HG02763 (cell line): ENCODE results near the gene FAM20C.
"Not testable (repeated sequence)": the region's sequence is repeated elsewhere in the genome, so short reads cannot be mapped to it uniquely, and the experiment has no call there.

Source experiments
- ATAC-seq: cut with Tn5 transposase; IDR thresholded peaks from one replicate; pipeline ENCODE4 v1.9.1; 2021; ENCODE audit warnings: mild to moderate bottlenecking, moderate library complexity; ENCODE audit not compliant: unreplicated experiment

The FAM20C gene

DNA sequence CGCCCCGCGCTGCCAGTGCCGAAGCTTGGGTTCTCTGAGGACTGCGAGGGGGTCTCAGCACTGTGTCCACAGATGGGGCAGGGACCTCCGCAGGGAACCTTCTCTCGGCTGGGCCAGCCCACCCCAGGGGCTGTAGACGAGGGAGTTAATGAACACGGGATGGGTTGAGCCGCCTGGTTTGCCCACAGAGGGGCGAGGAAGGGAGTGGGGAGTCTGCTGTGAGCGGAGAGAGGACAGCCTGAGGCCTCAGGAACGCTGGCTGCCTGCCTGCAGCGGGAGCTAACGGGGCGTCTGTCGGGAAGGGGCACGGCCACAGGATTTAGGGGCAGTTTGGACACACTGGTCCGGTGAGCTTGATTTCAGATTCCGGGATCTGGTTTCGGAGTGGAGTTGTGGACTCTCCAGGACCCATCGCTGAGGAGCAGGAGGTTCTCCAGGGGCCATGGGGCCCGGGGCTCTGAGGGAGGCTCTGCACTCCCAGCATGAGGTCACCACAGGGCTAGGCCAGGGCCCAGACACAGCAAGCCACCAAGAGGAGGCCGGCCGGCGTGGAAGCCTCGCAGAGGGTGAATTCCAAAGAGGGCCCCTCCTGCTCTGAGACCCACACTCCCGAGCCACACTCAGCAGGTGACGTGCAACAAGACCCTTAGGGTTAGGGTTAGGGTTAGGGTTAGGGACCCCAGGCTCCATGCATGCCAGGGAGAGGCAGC lies 19.0 kb upstream of the FAM20C start:
- ATAC-seq, result no peak

DNA sequence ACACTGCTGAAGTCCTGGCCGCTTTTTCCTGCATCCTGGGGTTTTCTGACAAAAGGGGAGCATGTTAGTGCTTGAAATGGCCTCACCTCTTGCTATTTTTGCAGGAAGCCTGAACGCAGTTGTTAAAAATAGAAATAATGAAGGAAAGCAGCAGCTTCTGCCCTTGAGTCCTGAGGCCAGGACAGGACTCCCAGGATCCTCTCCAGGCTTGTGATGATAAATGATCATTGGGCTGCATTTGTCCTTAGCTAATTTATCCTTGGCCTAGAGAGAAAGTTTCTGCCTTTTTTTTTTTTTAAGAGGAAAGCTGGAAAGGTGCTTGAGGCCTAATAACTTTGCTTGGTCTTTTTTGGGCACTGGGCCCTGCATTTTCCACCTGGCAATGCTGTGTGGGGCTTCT lies 17.7 kb upstream of the FAM20C start:
- ATAC-seq, result no peak

DNA sequence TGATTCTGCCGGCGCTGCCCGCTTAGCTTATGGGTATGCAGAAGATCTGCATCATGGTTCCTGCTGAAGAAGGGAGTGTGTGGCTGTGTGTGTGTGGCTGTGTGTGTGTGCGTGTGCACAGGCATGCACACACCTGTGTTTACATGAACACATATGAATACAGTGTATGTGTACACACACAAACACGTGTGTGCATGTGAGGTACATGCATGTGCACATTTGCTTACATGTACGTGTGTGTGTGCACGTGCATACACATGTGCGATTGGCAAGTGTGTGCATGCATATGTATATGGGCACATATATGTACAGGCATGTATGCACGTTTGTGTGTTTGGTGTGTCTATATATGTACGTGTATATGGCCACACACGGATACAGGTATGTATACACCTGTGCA lies 16.4 kb upstream of the FAM20C start:
- no peak for ATAC-seq

DNA sequence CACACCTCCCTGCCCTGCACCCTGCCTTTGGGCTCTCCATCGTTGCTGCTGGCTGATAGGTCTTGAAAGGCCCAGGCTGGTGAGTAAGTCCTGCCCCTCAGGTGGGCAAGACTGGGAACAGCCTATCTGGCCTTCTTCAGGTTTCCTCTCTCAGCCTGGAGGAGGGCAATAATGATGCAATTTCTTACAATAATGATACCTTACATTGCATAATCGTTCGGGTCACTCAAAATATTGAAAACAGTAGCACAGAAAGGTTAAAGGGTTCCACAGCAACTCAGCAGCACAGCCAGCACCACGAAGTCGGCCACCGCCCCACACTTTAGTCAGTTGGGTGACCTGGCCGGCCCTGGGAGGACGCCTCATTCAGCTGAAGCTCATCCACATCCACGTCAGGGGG lies 16.0 kb upstream of the FAM20C start:
- ATAC-seq, result no peak

DNA sequence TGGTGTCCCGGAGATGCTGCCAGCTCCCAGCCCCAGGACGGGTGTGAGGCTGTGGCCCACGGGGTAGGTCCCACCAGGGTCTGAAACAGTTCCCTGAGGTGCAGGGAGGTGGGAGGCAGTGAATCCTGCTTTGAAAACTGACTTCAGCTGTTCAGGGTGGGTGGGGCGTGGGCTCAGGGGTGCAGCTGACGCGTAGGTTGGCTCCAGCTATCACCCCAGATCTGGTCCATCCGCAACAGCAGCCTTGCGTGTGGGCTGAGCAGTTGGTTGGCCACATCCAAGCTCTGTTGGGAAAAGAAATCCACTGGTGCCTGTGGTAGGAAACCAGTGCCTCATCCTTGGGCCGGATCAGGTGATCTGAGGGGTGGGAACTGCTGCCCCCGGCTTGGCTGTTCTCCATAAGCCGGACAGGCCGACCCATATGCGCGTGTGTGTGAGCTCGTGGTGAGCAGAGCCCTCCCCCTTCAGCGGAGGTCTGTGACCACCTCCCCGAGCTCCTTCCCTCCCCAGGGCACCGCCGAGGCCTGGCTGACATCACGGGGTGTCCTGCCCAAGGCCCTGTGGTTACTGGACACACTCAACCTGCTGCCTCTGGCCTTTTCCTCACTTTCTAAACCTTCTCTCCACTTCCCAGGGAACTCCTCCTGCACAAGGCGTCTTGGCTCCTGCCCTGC lies 15.4 kb upstream of the FAM20C start:
- no peak for ATAC-seq

DNA sequence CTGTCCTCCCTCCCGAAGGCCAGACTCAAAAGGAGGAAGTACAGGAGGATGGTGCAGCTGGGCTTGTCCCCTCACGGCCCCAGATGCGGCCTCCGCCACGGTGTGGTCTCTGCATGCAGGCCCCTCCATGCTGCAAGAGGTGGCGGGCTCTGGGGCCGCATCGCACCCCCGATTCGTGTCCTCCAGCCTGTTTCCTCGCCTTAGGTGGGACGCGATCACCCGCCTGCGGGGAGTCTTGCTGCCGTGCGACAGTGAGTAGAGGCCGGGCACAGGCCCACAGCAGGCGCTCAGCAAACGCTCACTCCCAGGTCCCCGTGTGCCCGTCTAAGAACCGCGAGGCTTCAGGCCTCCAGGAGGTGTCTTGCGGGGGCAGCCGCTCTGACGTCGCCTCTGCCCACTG lies 13.9 kb upstream of the FAM20C start:
- no peak for ATAC-seq

DNA sequence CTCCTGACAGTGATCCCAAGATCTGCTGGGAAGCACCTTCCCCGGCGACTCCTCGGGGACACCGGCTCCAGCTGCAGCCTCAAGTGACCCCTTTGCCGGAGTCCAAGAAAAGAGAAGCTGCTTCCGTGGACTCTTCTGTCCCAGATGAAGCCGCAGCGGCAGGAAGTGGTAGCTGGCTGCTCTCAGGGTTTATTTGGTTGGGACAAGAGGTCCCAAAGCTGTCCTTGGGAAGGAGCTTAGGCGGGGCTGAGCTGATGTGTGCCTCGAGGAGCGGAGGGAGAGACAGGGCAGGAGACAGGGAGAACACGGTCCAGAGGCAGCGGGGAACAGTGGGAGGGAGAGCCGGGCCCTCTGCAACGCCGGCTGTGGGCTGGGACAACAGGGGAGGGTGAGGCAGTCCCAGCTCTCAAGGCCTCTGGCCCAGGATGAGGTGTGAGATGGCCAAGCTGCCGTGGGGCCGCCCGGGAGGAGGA lies 13.1 kb upstream of the FAM20C start:
- no peak for ATAC-seq

DNA sequence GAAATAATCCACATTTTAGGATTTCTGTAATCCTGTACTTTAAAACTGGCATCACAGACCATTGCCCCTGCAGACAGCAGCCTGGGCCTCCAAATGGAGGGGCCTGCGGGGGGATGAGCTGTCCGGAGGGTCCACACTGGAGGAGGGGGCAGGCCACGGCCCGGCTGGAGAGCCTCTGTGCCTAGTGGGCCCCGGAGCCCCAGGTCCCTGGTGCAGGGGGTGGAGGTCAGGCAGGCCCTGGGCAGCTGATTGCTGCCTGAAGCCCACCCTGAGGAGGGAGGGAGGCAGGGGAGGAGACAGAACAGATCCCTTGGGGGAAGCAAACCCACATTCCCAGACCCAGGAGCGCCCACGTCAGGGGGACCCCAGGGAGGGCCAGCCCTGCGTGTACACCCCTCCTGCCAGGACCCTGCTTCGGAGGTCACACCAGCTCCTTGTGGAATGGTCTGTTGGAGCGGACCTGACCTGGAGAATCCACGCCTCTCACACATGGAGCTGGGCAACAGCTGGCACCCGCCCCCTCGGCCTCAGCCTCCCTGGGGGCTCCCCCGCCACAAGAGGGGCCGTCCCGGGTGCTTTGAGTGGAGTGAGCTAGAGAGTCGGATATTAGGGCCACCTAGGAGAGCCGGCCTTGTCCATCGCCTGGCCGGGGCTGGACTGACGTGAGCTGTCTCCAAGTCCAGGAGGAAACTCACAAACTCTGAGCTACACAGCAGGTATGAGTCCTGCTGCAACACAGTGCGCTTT lies 12.2 kb upstream of the FAM20C start:
- ATAC-seq, result no peak

DNA sequence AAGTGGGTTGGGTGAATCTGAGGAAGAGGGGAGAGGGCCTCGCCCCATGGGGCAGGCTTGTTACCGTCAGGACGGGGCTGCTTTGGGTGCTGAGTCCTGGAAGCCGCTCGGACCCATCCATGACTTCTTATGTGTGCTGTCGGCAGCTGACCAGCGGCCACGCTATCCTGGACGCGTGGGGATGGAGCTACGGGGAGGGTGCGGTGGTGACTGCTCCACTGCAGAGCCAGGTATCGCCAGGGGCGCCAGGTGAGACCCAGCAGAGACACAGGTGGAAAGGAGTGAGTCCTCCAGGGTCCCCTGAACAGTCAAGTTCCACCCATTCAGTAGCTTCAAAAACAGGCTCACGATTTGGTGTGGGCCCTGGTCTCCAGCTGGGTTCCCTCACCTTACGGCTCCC lies 10.6 kb upstream of the FAM20C start:
- ATAC-seq, result no peak

DNA sequence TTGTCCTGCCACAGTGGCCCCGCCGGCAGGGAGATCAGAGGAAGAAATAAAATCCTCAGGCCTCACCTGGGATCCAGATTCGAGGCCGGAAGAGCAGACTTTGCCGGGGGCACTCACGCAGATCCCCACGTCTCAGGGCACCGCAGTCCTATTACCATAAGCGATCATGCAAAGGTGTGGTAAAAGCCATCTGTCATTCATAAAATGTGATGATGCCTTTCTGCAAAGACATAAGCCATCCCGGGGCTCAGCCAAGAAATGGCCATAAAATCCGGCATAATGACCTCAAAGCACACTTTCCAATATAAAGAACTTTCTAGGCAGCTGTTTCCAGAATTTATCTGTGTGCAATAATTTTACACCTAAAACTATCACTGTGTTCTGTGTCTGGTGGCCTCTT lies 9.9 kb upstream of the FAM20C start:
- ATAC-seq, result not testable (repeated sequence)

DNA sequence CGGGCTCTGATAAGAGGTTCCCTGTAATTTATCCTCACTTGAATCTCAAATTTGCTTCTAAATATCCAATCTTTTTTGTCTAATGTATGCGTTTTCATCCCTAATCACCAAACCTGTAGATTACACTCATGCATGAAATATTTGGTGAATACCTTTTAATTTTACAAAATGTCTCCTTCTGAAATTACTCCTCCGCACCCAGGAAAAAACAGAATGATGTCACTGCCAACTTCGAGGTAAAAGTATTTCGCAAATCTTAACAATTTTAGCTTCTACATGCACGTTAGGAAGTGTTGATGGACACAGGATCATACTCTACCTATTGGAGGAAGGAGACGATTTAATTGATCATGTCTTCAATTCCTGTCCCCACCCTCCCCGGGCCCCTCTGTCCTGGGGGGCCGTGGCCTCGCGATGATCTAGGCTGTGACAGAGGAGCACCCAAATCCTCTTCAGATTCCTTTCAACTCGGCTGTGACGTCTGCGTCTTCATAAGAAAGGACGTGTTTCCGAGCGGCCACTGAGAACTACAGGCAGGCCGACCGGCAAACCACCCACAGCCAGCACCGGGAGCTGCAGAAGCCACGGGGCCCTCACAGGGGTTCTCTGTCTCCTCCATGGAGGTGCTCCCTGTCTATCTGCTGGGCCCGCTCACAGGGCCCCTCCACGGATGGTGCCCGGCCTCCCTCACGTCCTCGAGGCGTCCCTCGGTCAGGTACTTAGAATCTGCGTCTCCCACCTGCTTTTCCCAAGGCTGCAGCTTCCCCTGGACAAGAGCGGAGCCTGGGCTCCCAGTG lies 8.7 kb upstream of the FAM20C start:
- ATAC-seq, result no peak

DNA sequence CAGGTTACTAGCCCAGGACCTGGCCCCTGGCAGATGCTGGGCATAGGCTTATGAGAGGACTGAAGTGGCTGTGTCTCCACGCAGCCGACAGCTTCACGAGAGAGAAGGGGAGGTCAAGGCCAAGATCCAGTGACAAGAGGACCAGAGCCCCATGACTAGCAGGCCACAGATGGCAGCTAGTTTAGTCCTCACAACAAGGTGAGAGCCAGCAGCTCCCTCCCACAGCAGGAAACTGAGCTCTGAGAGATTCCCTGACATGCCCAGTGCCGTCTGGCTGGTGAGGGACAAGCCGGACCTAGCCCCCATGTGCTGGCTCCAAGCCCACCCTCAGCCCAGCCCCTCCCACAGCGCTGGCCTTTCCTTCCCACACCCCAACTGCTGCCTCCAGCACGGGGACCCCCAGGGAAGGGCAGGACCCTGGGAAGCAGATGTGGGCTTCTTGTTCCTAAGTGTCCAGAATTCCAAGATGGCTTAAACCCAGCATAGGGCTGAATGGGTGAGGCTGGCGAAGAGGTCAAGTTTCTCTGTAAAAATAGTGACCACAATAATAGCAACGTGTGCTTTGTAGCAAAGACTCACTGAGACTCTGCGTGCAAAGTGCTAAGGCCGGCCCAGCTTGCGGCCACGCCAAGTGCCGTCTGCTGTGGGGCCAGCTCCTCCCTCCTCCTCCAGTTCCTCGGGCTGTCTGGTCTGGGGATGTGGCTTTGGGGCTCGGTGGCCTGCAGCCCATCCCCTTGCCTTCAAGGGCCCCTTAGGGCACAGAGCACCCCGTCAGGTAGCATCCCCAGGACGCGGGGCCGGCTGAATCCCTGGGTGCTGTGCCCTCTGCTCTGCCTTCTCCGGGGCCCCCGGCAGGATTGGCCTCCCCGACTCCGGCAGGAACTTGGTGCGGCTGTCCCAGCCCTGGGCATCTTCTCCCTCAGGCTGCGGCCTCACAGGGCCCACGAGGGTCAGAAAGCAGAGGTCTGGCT lies 7.8 kb upstream of the FAM20C start:
- no peak for ATAC-seq

DNA sequence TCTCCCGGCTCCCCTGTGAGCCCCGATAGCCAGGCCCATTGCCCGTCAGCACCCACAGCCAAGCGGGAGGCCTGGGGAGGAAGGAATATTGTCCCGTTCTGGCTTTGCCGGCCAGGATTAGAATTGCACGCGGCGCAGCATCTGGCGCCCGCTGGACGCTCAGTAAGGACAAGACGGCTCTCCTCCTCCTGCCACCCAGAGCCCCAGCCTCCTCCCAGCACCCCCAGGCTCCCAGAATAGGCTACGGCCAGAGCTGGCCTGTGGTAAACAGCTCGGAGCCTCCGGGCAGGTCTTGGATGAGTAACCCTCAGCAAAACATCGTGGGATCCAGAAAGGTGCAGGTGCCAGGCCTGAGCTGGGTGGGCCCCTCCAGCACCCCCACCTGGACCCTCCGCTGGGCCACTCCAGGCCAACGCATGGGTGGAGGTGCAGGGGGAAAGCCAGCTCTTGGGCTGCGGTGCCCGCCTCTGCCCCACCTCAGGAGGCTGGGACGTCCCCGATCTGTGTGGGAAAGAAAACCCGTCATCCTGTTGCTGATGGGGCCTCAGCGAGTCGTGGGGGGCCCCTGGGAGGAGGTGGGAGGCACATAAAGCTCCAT lies 5.8 kb upstream of the FAM20C start:
- no peak for ATAC-seq

DNA sequence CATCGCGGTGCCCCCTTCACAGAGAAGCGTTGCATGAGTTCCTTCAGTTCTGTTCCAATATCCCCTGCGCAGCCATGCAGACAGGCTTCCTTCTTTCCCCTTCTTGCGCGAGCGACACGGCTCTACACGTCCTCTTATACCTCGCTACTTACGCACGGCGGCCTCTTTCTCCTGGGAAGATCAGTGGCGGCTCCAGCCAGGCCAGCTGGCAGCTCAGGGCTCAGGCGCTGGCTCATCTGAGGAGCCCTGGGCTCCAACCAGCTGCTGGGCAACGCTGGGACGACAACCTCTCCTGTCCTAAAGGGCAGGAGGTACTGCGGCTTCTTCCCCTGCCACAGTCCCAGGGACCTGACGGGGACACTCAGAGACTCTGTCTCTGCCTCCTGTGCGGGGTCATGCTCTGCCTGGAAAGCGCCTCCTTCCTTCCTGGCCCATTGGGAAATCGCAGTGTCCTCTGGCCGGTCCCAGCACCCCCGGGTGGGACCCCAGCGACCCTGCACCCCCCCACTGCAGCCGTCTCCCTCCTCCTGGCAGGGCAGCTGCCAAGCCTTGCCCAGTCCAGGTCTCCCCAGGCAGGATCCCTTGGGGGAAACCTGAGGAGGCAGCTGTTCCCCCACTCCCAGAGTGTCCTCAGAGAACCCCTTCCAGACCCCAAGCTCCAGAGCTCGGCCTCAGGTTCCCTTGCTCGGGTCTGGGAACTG lies 5.0 kb upstream of the FAM20C start:
- no peak for ATAC-seq

DNA sequence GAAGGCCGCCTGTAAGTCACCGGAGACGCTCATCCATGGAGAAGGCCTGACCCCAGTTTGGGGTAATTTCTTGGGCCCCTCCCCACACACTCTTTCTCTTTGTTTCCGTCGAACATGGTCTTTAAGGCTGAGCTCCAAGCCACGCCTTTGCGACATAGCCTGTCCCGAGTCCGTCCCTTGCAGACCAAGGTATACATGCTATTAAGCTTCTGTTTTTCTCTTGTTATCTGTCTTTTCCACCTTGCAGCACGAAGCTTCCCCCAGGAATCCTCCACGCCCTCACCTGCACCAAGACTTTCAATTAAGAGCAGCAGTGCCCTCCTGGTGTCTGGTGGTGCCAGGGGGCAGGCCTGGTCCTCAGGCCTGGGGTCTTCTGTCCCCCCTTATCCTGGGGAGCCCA lies 4.2 kb upstream of the FAM20C start:
- ATAC-seq, result no peak

DNA sequence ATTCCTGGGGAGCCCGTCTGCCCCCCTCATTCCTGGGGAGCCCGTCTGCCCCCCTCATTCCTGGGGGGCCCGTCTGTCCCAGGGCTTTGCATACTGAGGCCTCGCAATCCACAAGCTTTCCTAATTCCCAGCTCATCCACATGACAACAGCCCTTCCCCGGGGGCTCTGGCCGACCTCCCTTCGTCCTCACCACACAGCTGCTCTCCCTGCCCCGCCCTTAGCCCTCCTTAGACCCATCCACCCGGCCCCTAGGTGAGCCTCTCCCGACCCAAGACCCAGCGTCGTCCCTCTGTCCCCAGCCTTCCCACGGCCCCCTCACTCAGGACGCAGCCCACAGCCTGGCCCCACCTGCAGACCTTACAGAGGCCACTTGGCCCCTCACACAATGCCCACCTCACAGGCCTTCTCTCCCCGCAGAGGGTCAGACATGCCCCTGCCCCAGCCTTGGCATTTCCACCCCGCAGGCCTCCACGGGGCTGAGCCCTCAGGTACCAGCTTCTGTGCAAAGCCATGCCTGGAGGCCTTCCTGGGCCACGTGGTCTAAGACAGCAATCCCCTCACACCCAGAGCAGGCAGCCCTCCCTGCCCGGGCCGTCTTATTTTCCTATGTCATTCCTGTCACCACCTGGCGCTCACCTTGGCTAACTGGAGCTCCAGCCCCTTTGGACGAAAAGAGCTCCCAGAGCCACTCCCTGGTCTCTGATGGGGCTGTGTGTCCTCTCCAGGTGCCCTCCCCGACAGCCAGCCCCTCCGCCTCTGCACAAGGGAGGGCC lies 3.5 kb upstream of the FAM20C start:
- ATAC-seq, result no peak

DNA sequence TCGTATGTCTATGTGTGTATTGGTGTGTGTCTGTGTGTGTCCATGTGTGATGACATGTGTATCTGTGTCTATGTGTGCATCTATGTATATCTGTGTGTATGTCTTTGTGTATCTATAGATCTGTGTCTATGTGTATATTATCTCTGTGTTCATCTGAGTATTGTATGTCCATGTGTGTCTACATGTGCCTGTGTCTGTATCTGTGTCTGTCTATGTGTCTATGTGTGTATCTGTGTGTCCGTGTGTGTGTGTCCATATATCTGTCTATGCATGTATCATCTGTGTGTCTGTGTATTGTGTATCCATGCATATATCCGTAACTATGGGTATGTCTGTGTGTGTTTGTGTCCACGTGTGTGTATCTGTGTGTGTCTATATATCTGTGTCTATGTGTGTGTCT lies 2.7 kb upstream of the FAM20C start:
- ATAC-seq, result no peak

DNA sequence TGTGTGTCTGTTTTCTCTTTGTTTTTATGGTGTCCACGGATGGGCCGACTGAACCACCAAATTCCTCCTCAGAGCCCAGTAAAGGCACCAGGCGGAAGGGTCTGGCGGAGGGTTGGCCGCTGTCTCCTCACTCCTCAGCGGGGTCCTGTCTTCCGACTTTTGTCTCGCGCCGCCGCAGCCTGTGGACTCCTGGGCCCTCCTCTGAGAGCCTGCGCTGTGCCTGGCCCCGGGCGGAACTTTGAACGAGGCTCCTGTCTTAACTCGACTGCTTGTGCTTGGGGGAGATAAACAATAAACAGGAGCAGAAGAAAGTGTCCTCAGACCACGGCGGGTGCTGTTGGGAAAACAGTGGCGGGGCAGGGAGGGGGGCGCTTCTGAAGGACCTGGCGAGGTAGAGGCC lies 2.2 kb upstream of the FAM20C start:
- no peak for ATAC-seq
